Activated T-cell treated with anti-CD3 and anti-CD28 coated beads, Interleukin-2, amount 50 U/mL, for 1 hour (primary cell): ENCODE measurements around the gene UBTF.

Source experiments
- DNase-seq: peaks from one replicate; pipeline ENCODE4 v3.0.0-alpha.2; 2020

The UBTF gene, protein sequence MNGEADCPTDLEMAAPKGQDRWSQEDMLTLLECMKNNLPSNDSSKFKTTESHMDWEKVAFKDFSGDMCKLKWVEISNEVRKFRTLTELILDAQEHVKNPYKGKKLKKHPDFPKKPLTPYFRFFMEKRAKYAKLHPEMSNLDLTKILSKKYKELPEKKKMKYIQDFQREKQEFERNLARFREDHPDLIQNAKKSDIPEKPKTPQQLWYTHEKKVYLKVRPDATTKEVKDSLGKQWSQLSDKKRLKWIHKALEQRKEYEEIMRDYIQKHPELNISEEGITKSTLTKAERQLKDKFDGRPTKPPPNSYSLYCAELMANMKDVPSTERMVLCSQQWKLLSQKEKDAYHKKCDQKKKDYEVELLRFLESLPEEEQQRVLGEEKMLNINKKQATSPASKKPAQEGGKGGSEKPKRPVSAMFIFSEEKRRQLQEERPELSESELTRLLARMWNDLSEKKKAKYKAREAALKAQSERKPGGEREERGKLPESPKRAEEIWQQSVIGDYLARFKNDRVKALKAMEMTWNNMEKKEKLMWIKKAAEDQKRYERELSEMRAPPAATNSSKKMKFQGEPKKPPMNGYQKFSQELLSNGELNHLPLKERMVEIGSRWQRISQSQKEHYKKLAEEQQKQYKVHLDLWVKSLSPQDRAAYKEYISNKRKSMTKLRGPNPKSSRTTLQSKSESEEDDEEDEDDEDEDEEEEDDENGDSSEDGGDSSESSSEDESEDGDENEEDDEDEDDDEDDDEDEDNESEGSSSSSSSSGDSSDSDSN

DNA sequence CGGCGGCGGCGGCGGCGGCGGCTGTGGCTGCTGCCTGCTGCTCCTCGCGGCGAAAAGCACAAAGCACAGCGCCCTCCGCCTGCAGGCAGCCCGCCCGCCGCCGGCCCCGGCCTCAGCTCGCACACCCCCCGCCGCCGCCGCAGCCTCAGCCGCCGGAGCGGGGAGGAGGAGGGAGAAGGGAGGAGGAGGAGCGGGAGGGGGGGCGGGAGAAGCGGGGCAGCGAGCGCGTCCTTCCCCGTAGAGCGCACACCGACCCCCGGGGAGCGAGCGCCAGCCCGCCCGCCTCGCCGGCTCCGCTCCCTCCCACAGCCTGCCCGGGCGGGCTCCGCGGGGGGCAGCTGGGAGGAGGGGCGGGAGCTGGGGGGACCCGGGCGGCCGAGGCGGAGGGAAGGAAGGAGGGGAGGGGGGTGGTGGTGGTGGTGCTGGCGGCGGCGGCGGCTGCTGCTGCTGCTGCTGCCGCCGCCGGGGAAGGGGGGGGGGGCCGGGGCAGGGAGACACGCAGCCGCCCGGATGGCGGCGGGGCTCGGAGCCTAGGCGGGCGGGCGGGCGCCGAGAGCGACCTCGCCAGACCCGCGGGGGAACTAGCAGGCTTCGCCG, at the start of gene UBTF:
UBTF (minus strand) TSS at position 60 of the 597 bp plus-strand sequence. CDS start 1,446 bp downstream, outside the sequence.
- DNase-seq = no peak

DNA sequence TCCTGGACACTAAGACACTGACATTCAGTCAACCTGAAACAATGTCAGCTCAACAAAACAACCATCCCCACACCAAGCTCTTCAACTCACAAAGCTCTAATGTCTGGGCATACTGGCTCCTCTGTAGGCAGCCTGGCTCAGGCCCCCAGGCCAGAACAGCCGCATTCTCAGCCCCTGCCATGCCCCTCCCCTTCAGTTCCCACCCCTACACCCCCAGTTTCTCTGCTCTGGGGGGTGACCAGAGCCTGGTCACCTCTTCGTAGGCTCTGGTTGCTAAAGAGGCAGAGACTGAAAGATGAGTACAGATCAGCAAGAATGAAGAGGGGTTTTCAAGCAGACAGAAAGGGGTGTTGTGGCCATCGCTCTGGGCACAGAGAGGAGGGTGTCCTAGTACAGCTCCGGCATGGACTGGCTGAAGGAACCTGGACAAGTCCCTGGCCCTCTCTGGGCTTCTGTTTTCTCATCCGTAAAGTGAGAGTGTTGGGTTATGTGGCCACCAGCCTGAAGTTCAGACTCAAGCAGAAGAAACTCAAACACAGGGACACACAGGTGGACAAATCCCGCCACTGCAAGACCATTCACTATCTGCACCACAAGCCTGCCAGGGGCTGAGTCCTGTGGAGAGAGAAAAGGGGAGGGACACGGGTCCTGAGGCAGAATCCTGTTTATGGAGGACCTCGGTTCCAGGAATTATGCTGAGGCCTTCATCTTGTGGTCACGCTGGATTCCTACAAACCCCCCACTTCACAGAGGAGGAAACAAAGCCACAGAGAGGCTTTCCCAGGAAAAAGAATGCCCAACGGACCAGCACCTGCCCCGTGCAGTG, 49.4 kb upstream of the UBTF start:
- no peak for DNase-seq

DNA sequence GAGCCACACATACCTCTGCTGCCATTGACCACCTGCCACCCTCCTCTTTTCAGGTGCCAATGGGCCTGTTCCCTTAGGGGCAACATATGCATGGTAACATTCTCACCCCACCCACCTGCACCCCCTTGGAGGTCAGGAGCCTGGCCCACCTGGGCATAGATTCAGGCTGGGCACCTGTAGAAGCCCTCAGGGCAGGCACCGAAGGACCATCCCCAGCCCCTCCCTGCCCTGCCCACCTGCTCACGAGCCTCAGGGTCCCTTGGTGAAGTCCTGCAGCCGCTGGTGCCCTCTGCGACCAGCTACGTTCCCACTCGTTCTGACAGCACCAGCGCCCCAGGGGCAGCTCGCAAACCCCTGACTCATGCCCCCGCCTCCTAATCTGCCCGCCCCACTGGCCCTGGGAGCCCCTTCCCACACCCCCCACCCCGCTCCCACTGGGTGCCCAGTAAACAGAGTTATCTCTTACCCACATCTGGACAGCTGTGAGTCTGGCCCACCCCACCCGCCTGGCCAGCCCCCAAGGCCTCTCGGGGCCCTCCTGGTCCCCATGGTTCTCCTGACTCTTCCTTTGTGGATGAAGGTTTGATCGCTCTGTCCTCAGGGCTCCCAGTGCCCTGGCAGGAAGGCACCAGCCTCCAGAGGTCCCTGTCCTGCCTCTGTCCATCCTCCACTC, 48.5 kb upstream of the UBTF start, which contains the start of gene SLC4A1:
SLC4A1 (minus strand) TSS at position 318 of the 673 bp plus-strand sequence. CDS start 5,269 bp downstream, outside the sequence.
- DNase-seq = no peak

DNA sequence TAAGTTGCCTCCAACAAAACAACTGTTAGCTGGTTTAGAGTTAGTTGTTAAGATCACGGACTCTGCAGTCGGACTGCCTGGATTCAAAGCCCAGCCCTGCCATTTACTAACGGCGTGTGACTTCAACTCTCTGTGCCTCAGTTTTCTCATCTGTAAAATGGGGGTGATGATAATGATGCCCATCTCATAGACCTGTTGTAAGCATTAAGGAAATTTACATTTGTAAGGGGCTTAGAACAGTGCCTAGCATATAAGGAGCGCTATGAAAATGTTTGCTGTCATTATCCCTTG, 47.6 kb upstream of the UBTF start:
- no peak for DNase-seq

DNA sequence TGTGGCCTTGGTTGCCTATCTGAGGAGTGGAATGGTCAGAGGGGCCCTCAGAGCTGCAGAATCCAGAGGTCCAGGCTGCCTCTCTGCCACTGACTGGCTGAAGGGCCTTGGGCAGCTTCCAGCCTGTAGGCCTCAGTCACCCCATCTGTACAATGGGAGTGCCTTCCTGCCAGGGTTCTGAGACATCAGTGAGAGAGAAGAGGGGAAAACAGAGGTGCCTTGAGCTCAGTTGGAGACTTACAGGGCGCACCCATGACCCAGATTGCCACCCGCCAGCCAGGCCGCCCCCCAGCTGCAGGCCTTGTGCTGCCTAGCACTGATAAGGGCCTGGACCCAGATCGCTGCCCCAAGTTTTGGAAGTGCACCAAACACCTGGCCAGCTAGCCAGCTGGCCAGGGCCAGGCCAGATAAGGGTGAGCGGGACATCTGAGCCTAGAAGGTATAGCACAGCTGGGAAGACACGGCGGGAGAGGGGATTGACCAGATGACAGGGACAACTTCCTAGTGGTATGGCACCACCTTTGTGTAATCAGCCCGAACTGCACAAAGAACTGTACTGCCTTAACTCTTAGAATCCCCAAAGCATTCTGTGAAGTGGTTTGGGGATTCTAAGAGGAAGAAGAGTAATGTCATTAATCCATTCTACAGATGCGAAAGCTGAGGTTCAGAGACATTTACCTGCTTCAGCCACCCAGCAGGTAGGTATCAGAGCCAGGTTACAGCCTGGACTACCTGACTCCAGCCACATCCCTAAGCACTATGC, 47.1 kb upstream of the UBTF start:
- DNase-seq = no peak

DNA sequence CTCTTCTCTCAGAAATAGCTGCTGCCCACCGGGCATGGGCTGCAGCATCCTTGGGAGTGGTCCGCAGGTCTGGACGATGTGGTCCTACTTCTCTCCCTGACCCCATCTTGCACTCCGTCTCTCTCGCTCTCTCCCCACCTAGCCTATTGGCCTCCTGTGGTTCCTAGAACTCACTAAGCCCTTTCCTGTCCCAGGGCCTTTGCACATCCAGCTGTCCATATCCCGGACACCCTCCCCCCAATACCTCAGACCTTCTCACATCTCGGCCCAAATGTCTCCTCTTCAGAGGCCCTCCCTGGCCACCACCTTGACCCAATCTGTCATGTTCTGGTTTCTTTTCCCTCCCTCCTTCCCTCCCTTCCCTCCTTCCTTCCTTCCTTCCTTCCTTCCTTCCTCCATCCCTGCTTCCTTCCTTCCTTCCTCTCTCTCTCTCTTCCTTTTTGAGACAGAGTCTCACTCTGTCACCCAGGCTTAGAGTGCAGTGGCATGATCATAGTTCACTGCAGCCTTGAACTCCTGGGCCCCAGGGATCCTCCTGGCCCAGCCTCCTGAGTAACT, 43.9 kb upstream of the UBTF start:
- DNase-seq = no peak

DNA sequence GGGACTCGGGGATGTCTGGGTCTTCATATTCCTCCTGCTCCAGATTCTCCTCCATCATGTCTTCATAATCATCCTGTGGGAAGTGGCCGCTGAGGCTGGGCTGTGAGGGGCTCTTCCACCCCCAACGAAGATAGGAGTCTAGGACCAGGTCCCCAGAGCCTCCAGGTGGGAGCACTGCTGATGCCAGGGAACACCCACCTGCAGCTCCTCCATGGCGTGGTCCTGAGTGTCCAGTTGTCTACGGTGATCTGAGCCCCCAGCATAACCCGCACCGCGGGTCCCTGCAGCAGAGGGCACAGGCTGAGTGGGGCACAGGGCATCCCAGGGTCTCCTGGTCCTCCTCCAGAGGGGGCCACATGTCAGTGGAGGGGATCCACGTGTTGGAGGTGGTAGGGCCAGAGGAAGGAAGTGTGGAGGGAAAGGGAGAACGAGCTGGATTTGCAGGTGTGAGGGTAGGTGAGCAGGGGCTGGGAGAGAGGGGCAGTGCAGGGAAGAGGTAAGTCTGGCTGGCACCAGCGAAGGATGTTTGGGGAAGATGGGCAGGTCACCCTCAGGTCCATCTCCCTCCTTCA, 43.3 kb upstream of the UBTF start:
- no peak for DNase-seq

DNA sequence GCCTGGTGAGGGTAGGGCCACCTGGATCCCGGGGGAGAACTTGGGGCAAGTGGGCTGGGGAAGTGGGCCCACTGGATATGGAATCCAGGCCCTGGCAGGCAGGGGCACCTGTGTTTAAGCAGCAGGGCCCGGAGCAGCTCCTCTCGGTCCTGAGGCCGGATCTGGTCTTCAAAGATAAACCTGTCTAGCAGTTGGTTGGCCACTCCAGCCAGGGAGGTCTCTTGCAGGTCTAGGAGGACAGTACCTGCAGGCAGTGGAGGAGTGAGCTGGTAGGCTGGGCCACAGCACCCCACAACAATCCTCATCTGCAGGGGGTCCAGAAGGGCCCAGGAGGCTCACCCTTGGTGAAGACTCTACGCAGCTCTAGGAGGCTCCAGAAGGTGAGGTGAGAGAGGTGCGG, 40.8 kb upstream of the UBTF start:
- no peak for DNase-seq

DNA sequence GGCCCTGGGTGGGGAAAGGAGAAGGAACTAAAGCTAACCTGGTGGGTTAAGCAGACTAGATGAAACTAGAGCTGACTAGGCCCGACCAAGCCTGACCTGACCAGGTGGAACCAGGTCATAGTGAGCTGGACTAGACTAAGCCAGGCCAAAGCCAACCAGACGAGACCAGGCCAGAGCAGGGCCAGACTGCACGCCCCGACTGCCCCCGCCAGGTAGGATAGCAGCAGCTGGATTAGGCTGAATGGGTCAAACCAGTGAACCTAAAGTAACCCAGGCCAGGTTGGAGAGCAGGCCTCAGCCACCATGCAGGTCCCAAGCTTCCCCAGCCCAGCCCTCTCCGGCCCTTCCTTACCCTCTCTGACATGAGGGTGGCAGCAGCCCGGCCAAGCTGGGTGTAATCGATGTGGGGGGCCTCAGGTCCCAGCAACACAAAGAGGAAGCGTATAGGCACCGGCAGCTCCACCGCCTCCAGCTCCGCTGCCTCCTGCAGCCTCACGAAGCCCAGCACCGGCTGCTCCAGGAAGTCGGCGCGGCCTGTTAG, 39.4 kb upstream of the UBTF start:
- no peak for DNase-seq

DNA sequence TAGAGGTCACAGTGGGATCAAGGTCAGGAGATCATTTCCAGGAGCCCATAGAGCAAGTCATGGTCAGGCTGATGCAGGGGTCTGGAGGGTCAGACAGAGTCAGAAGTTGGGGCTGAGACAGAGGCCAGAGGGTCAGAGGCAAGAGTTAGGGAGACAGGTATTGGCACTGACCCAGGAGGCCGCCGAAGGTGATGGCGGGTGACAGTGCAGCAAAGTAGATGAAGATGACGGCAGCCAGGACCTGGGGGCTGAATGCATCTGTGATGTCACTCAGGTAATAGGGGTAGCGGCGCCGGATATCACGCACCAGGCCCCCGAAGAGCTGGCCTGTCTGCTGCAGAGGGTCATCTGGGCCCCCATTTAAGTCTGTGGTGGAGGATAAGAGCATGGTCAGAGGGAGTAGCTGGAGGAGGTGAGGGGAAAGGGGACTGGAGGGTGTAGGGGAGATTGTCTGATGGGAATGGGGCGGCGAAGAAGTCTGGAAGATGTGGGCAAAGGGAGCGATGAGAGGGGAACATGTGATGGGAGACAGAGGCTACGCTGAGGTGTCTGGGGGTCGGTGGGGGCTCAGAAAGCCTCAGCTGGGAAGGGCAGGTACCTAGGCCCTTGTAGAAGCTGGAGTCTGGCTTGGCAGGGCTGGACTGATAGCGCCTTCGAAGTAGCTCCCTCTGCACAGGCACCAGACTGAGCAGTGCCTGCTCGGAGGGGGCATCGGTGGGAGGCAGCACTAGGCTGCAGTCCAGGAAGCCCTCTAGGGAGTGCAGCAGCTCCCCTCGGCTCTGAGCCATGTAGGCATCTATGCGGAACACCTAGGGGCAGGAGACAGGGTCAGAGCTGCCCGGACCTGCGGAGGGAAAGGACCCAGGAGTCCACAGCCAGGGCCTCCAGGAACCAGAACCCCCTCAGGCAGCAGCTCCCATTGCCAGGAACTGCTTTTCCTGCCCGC, 38.6 kb upstream of the UBTF start:
- no peak for DNase-seq

DNA sequence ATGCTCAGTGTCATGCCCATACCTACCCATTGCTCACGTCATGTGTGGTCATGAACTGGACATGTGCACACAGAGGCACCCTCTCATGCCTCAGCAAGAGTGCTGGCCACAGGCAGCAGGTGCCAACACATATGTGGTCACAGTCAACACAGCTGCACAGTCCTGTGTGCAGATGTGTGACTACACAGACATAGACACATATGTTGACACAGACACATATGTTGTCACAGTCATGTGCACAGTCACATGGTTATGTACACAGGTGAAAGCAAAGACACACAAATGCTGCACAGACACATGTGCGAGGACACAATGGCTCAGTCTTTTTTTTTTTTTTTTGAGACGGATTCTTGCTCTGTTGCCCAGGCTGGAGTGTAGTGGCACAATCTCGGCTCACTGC, 37.2 kb upstream of the UBTF start:
- DNase-seq = no peak

DNA sequence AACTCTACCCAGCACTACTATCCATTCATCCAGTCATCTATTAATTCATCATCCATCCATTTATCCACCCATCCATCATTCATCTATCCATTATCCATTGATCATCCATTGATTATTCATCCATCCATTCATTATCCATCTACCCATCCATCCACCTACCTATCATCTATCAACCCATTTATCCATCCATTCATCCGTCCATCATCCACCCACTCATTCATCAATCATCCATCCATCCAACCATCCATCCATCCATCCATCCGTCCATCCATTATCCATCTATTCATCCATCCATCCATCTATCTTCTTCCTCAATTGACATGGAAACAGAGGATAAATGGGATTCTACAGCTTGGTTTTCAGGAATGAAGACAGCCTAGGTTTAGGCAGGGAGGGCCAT, 36.4 kb upstream of the UBTF start:
- DNase-seq = no peak

DNA sequence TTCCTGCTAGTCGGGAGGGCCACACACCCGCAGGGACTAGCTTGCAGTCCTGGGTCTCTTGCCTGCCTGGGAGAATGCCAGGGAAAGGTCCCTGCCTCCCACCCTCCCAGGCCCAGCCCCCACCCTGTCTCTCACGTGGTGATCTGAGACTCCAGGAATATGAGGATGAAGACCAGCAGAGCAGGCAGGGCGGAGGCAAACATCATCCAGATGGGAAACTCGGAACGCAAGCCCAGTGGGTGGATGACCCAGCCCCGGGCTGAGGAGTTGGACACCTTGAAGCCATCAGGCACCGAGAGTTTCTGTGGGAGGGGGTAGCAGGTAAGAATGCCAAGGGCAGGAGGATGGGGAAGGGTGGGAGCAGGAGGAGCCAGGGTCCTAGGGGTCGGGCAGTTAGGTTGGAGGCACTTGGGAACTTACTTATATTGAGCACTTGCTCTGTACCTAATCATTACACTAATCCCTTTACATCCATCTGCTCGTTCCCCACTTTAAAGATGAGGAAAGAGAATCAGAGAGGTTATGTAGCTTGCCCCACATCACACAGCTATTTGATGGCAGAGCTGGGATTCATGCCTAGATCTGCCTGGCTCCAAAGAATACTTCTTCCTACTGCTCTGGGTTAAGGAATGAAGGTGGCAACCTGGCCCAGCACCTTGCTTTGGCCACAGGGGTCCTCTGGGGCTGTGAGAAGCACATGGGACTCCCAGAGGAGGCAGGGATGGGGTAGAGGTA, 35.1 kb upstream of the UBTF start:
- DNase-seq = no peak

DNA sequence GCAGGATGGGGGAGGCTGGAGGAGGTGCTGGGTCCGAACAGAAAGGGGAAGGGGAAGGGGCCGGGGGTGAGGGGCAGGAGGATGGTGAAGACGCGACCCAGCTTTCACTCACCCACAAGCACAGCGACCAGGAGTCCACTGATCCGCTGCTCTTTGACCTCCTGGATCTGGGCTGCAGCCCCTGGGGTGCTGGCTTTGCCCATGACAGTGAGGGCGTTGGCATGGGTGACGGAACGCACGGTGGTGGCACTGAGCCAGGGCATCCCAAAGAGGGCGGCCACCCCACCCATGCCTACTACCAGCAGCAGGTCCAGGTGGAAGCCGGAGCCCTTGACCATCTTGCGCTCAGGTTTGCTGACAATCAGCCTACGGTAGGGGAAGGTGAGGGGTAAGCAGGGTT, 33.5 kb upstream of the UBTF start:
- DNase-seq = no peak

DNA sequence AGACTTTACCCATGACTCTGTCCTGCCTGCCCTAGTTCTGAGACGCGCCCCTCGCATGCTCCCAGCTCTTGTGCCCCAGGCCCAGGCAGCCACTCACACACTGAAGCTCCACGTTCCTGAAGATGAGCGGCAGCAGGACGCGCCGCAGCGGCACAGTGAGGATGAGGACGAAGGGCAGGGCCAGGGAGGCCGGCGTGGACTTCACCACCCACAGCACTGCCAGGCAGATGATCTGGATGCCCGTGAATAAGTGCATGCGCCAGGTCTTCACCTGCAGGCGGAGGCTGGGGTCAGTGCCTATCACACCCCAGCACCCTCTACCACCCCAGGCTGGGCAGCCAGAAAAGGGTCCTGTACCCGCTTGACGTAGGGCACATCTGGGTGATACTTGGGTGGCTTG, 31.6 kb upstream of the UBTF start:
- no peak for DNase-seq

DNA sequence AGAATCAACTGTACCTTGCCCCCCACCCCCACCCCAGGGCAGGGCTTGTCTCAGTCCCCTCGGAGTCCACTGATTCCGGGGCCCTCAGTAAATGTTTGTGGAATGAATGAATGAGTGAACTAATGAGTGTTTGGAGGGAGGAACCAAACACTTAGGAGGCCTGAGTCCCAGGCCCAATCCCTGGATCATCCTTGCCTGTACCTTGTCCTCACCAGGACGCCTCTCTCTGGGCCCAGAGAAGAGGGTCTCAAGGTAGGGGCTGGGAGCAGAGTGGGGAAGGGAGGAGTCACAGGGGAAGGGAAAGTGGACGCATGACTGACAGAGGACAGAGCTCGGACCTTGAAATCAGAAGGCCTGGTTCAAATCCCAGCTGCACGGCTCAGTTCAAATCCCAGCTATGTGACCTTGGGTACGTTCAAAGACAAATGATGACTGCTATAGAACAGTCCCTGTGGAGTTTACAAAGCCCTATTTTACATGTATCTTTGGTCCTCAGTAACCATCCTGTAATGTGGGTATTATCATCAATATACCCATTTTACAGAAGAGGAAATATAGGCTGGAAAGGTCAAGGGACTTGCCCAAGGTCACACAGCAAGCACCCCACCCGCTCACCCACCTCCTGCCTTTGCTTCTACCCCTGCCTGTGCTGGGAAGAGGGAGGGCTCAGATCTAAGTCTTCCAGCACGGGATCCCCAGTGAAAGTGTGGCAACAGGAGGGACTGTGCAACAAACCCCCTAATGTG, 30.2 kb upstream of the UBTF start:
- no peak for DNase-seq

DNA sequence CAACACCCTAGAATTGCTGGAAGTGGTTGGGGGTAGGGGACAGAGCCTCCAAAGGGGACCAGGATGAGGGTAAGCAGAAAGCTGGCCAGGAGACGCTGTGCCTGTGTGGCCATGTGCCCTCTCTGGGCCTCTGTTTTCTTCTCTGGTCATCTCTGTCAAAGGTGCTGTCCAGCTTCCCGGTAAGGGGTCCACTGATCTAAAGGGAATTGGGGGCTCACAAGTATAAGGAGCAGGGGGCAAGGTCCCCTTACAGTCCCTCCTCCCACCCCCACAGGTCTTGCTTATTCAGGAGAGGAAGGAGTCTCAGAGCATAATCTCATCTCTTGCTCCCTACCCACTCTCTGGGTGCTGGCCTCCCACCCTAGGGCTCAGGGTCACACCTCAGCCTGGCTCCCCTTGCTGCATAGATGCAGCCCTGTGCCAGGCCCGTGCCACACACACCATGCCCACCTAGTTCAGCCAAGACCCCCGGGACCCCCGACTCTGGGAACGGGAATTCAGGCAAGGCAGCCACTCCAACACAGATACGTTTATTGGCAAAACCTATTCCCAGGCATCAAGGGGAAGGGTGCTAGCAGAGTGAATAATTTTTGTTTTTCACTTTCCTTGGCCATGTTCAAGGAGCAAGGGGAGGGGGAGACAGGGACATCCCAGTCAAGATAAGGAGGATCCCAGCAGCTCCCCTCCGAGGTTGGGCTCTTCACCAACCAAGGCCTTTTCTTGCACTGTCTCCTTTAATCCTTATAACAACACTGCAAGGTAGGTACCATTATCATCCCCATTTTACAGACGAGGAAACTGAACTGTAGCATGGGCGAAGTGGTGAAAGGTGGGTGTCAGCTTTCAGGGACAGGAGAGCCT, 28.6 kb upstream of the UBTF start:
- DNase-seq = no peak
